A549 treated with Hydrocortisone at 1 μM for 4 hours (cell line): ENCODE data around the gene SIX4. TPM values are rescaled to one million over a fixed set of nuclear protein-coding genes. Genes with fewer than 3 reads are reported as not detected.

Source experiments
- total RNA-seq: library from RNA; stranded (reverse); fragments of 200-300 nt; extraction: Qiagen RNA extraction; gene quantifications from 5 replicates; pipeline ENCODE4 v1.2.3, GENCODE V29; 2022

The SIX4 gene
- total RNA-seq, result 1.1 to 3.1 TPM (median 2.8 TPM) in 5 replicates

DNA sequence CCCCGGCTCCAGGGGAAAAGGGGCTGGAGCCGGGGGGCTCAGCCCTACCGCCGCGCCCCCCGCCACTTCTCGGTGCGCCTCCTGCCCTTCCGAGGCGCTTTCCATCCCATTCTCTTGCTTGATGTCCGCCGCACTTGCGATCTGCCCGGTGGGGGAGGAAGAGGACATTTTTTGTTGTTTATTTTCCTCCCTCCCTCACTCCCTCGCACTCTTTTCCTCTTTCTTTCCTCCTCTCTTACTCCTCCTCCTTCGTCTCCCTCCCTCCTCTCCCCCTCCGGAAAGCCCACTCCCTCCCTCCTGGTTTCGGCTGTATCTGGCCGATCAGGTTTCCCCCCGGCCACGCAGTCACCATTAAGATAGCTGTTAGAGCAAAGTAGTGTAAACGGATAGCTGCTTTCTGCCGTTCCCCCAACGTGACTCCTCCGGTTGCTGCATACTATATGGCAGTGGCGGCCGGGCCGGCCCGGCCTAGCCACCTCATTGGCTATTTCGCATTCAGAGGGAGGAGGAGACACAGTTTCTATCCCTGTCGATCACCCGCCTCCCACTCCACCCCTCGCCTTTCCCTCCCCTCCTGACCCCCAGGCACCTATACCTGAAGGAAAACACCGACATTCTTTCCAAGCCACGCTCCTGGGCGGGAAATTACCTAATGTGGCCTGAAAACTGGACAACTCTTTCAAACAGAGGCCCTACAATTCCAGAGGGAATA lies at the start of gene SIX4:
Gene SIX4, minus strand, starts transcription at position 445 of the 712 bp plus-strand sequence. Its CDS starts 277 bp downstream, at position 168.

GRCh38 chr14:60734465-60735242 lies 10.5 kb upstream of the SIX4 start, which contains the start of gene MNAT1:
Gene MNAT1 (plus strand): TSS chr14:60734761. CDS start chr14:60734863, 102 bp downstream.

Other genes with a start within 250 kb of the SIX4 start
- not detected in 5 replicates for gene C14orf39, start 238.3 kb downstream of the SIX4 start, total RNA-seq
- not detected in 5 replicates for gene SIX6, start 215.2 kb downstream of the SIX4 start, total RNA-seq
- gene SIX1, start 74.9 kb downstream of the SIX4 start, total RNA-seq, result 5.3 to 7.5 TPM (median 7.1 TPM) in 5 replicates
- 39.5 to 46.1 TPM (median 41.9 TPM) in 5 replicates for gene MNAT1, start 10.4 kb upstream of the SIX4 start, total RNA-seq